Measurements from ENCODE around the gene SSU72.
"Not testable (repeated sequence)": the region's sequence is repeated elsewhere in the genome, so short reads cannot be mapped to it uniquely, and the experiment has no call there.

- not testable (repeated sequence) for TF ChIP-seq CTCF (conservative IDR thresholded peaks at IDR 0.05; ENCODE audit: low read depth, low read length); EZH2 (IDR thresholded peaks at IDR 0.05; ENCODE audit: borderline replicate concordance, low read depth, low read length, poor library complexity, severe bottlenecking)
Observed at GRCh38 chr1:1505801-1506200, 68.9 kb downstream of the SSU72 start.
